Measurements from ENCODE around the gene CDK15.

DNA sequence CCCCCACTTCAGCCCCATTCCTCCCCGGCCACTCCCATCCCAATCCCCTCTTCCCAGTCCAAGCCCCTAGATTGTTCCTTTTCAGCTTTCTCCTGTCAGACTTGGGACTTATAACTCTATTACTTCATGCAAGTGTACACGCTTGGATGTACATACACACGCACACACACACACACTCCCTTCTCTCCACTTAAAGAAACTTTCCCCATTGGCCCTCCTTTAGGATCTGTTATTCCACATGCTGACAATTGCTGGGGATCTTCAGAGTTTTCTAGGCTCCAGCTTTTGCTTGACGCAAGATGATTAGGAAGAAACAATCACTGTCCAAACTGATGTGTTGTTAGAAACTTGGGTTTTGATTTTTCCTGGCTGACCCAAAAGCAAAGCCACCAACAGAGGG lies 75.4 kb downstream of the CDK15 start:
- TF ChIP-seq, protein P1, sequence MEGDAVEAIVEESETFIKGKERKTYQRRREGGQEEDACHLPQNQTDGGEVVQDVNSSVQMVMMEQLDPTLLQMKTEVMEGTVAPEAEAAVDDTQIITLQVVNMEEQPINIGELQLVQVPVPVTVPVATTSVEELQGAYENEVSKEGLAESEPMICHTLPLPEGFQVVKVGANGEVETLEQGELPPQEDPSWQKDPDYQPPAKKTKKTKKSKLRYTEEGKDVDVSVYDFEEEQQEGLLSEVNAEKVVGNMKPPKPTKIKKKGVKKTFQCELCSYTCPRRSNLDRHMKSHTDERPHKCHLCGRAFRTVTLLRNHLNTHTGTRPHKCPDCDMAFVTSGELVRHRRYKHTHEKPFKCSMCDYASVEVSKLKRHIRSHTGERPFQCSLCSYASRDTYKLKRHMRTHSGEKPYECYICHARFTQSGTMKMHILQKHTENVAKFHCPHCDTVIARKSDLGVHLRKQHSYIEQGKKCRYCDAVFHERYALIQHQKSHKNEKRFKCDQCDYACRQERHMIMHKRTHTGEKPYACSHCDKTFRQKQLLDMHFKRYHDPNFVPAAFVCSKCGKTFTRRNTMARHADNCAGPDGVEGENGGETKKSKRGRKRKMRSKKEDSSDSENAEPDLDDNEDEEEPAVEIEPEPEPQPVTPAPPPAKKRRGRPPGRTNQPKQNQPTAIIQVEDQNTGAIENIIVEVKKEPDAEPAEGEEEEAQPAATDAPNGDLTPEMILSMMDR (conservative IDR thresholded peaks at IDR 0.05): no peak
- no peak for TF ChIP-seq EZH2 (IDR thresholded peaks at IDR 0.05; ENCODE audit: low read depth)

All from PC-9 (cell line).